HepG2 (cell line): Measurements from ENCODE around the gene HOXA5. TPM values are rescaled to one million over a fixed set of nuclear protein-coding genes. Genes with fewer than 3 reads are reported as not detected.

Experiments used
- EZH2 ChIP-seq: conservative IDR thresholded peaks from 2 replicates; pipeline ENCODE4 v1.6.1; 2012; ENCODE audit warnings: mild to moderate bottlenecking, low read depth, low read length, moderate library complexity
- HINFP ChIP-seq: sonication (generic); formaldehyde crosslinking; IDR thresholded peaks from 2 replicates; pipeline ENCODE4 v1.4.0; 2020; ENCODE audit warnings: low read depth, mild to moderate bottlenecking, missing genetic modification reagents
- RBFOX2 ChIP-seq: fragments of 200-400 bp; formaldehyde crosslinking; IDR thresholded peaks from 2 replicates; pipeline ENCODE4 v1.6.1; 2017; ENCODE audit warnings: low read depth, mild to moderate bottlenecking, low read length
- SNAPC5 ChIP-seq: sonication (generic); formaldehyde crosslinking; IDR thresholded peaks from 2 replicates; pipeline ENCODE4 v1.8.1; 2023; ENCODE audit warnings: mild to moderate bottlenecking, missing genetic modification reagents, borderline replicate concordance
- THAP11 ChIP-seq: IDR thresholded peaks from 2 replicates; pipeline ENCODE4 v1.6.1; 2016; ENCODE audit warnings: missing biosample characterization, missing genetic modification reagents
- ZC3H4 ChIP-seq: sonication (generic); formaldehyde crosslinking; IDR thresholded peaks from 2 replicates; pipeline ENCODE4 v1.4.0; 2020; ENCODE audit warnings: missing genetic modification reagents, borderline replicate concordance
- ZNF101 ChIP-seq: sonication (generic); formaldehyde crosslinking; IDR thresholded peaks from 2 replicates; pipeline ENCODE4 v1.4.0; 2020; ENCODE audit warnings: mild to moderate bottlenecking, low read depth, missing genetic modification reagents, borderline replicate concordance
- ZNF205 ChIP-seq: IDR thresholded peaks from 2 replicates; pipeline ENCODE4 v1.6.1; 2018; ENCODE audit warnings: missing biosample characterization, missing genetic modification reagents
- ZNF407 ChIP-seq: sonication (generic); formaldehyde crosslinking; IDR thresholded peaks from one replicate; pipeline ENCODE4 v1.5.1; 2020; ENCODE audit warnings: mild to moderate bottlenecking, missing genetic modification reagents; ENCODE audit errors: not compliant biosample characterization
- ZNF556 ChIP-seq: sonication (generic); formaldehyde crosslinking; IDR thresholded peaks from 2 replicates; pipeline ENCODE4 v1.4.0; 2020; ENCODE audit warnings: mild to moderate bottlenecking, missing genetic modification reagents, borderline replicate concordance
- ZNF749 ChIP-seq: sonication (generic); formaldehyde crosslinking; IDR thresholded peaks from 2 replicates; pipeline ENCODE4 v1.8.0; 2022; ENCODE audit warnings: mild to moderate bottlenecking, missing genetic modification reagents, moderate library complexity, borderline replicate concordance
- polyA plus RNA-seq, 8 experiments: library from polyadenylated mRNA; depleted of rRNA in 3 of 8; stranded (reverse) in 7 of 8; unstranded in 1 of 8; fragments of >200 nt; fragmentation: Illumina TruSeq in 4 of 8; extraction: Trizol in 4 of 8; gene quantifications; 2 replicates each; pipeline versions ENCODE4 v1.2.1 to v1.2.3, GENCODE V29; 2011 to 2016; ENCODE audit warnings: low read depth in 4 of 8, missing spikeins in 1 of 8, mixed read lengths in 1 of 8; ENCODE audit not compliant: insufficient read depth in 1 of 8
- total RNA-seq, 5 experiments: library from RNA; depleted of rRNA; stranded (reverse); fragments of >200 nt; fragmentation: Illumina TruSeq; extraction: Trizol; gene quantifications; 2 replicates each; pipeline ENCODE4 v1.2.3, GENCODE V29; 2016; ENCODE audit warnings: low read depth in 1 of 5

Gene HOXA5
- total and polyA plus RNA-seq, 2 of the 13 experiments (the other 11 are each of a cell fraction or from before 2014, with no cell fraction given) = 3.2 to 3.6 TPM

- no peak for TF ChIP-seq HINFP
- no peak for TF ChIP-seq SNAPC5 (CRISPR knock-in tag)
- no peak for TF ChIP-seq ZC3H4 (CRISPR knock-in tag)
- no peak for TF ChIP-seq ZNF407 (CRISPR knock-in tag)
- TF ChIP-seq ZNF556 = no peak; the same call in 1 of the 2 replicates
- TF ChIP-seq ZNF749 (CRISPR knock-in tag) = no peak
- no peak for TF ChIP-seq ZNF101 (CRISPR knock-in tag)
- TF ChIP-seq EZH2 = no peak
- peak; percentile 71 for TF ChIP-seq RBFOX2
- TF ChIP-seq THAP11 (CRISPR knock-in tag) = no peak
- no peak for TF ChIP-seq ZNF205 (CRISPR knock-in tag)
These were observed at the start of gene HOXA5 (continued) for GRCh38 chr7:27143023-27143949.
